ENCODE data around the gene BAZ1A.

- TF ChIP-seq CTCF (IDR thresholded peaks at IDR 0.05) = no peak
- no peak for TF ChIP-seq POLR2AphosphoS5 (IDR thresholded peaks at IDR 0.05)
These were observed 109.1 kb downstream of the BAZ1A start for GRCh38 chr14:34766060-34766459.

Measured in upper lobe of left lung (tissue), 4 donors.